ENCODE data around the gene CHRNA3.

The CHRNA3 gene

DNA sequence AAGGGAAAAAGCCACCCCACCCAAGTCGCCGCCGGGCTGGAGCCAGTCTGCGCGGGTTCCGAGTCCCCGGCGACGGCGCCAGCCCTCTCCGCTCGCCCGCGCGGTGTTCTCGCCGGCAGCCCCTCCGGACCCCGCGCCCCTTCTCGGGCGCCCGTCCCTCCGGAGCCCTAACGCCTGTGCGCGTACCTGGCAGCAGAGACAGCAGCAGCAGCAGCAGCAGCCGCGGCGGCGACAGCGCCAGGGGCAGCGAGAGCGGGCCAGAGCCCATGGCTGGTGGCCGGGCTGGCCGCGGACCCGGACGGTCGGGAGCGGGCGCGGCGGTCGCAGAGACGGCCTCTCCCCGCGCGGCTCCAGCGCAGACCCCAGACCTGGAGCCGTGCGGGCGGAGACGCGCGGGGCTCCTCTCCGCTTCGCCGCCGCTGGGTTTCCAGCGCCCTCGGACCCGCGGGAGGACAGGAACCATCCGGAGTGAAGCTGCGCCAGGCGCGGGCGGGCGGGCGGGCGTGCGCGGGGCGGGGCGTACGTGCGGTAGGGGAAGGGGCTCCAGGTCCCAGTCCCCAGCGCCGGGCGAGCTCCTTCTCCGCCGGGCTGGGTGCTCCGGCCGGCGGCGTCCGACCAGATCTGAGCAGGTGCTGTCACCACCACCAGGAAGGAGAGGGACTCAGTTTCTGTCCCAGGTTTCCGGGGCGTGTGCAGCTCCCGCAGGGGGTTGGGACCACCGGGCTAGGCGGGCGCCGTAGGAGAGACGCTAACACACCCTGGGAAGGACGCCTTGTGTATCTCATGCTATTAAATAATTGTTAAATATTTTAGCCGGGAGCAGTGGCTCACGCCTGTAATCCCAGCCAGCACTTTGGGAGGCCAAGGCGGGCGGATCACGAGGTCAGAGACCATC lies at the start of gene CHRNA3:
Gene CHRNA3, minus strand, starts transcription at position 470 of the 895 bp plus-strand sequence. Its CDS starts 202 bp downstream, at position 268.
- DNase-seq (ENCODE audit: low read depth): no peak

DNA sequence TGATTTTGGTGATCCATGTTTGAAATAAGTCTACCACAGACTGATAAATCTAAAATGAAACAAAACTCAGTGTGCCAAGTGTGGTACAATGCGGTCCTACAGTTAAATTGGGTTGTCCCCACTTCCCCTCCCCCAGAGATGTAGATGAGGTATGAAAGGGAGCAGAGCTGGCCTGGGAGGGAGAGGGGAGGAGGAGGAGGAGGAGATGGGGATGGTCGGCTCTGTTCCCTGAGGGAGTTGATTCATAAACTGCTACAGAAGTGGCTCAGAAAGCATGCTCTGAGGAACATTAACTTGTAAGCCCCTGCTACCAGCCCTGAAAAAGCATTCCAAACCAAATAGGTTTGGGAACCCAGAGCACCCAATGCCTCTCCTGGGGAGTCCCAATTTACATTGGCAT lies 48.2 kb upstream of the CHRNA3 start:
- no peak for DNase-seq (ENCODE audit: low read depth)

DNA sequence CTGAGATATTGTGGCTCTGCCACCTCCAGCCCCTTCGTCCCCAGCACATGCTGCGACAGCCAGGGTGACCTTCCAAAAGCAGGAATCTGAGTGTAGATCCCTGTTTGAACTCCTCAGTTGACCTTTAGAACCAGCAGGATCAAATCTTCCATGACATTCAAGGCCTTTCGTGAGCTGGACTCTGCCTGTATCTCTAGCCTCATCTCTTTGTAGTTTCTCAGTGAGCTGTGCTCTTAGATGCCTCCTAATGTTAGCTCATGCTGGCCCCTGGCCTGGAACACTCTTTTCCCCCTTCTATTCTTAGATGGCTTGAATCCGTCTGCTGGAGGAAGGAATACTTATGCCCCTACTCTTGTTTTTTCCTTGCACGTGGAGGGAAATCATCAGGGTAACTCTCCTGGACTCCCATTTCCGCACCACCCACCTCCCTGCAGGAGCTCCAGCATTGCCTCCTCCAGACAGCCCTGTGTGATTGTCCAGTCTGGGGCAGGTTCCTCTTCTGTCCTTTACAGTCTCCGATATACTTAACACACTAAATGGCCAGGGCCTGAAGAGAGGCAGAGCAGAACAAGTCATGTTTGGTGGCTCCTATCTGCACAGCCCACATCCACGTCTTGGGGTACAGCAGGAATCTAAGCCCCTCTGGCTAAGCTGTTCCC lies 46.9 kb upstream of the CHRNA3 start:
- no peak for DNase-seq (ENCODE audit: low read depth)

DNA sequence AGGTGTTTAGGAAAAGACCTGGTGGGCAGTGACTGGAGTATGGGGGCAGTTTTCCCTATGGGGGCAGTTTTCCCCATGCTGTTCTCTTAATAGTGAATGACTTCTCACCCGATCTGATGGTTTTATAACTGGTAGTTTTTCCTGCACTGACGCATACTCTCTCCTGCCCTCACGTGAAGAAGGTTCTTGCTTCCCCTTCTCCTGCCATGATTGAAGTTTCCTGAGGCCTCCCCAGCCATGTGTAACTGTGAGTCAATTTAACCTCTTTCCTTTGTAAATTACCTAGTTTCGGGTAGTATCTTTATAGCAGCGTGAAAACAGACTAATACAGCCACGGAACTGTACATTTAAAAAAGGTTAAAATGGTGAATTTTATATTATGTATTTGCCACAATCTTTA lies 45.2 kb upstream of the CHRNA3 start:
- no peak for DNase-seq (ENCODE audit: low read depth)

DNA sequence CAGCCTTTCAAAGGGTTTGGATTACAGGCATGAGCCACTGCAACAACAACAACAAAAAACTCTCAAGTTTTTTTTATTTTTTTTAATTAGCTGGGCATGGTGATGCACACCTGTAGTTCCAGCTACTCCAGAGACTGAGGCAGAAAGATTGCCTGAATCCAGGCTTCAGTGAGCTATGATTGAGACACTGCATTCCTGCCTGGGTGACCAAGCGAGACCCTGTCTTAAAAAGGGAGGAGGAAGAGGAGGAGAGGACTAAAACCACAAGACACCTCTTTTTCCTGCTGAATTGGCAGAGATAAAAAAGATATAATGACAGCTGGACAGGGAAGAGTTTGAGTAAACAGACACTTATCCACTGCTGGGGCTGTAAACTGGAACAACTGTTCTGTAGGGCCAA lies 42.9 kb upstream of the CHRNA3 start:
- DNase-seq (ENCODE audit: low read depth): no peak

DNA sequence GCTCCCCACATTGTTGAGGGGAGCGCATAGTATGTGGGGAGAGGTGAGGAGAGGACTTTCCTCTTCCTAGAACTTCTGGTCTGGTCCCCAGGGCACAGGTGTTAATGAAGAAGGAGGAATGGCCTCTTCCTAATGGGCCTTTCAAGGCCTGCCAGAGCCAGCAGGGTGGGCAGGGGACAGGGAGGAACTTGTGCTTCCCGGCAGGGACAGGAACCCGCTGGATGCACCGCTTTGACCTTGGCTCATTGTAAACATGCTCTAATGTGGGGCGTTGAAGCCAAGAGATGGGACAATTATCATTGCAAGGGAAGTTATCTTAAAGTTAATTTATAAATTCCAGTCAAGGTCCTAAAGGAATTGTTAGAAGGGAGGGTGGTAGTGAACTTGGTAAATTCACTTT lies 41.2 kb upstream of the CHRNA3 start:
- DNase-seq (ENCODE audit: low read depth): no peak

DNA sequence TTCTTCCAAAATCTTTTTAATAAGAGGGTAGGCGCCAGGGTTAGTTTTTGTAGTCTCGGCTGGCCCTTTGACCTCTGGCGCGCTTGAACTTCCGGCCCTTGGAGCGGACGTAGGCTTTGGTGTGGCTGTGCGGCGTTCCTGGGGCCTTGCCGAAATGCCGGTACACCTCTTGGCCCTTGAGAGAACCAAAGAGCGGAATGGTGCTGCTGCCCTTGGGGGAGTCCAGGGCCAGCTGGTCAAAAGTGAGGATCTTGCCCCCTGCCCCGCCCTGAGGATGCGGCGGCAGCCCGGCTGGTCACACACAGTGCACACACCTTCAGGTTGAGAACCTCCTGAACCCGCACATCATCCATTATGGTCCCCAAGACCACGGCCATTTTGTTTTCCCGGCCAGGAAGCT lies 40.2 kb upstream of the CHRNA3 start:
- DNase-seq (ENCODE audit: low read depth): no peak

DNA sequence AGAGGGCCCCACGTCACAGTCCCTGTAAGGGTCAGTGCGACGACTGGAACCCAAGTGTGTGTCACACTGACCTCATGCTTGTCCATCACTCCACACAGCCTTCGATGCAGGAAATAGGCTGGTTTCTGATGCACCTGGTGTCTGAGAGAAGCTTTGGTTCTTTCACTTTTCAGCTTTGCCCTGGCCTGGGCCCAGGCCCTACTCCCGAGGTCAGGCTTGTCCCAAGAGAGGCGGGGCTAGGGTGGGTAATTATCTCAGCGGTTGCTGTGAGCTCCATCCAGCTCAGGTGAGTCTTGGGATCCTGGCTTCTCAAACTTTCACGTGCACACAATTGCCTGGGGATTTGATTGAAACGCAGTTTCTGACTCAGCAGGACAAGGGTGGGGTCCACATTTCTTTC lies 39.8 kb upstream of the CHRNA3 start:
- no peak for DNase-seq (ENCODE audit: low read depth)

DNA sequence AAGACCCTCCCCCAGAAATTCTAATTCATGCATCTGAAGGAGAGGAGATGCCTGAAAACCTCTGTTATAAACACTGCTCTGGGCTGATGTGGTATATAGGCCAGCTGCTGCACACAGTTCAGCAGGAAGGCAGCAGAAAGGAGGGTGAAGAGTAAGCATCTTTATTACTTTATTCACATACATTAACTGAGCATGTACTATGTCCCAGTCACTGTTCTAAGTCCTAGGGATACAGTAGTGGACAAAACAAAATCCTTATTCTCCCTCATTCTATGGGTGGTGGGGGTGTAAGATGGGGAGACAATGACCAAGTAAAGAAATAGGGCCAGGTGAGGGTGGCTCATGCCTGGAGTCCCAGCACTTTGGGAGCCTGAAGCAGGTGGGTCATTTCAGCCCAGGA lies 38.0 kb upstream of the CHRNA3 start:
- DNase-seq (ENCODE audit: low read depth): no peak

DNA sequence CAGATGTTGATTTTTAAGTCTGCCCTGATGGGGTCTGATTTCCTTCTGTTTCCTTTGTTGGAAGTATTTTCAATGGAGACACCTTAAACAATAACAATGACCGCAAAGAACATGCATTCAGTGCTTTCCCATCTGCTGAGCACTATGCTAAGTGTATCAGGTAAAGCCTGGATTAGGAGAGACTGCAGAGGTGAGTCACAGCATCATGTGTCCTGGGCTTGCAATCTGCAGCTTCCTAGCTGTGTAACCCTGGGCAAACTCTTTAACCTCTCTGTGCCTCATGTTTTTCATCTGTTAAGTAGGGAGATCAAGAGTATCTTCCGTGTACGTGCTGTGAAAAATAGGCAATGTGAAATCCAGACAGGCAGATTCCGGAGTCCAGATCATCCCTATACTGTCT lies 33.5 kb upstream of the CHRNA3 start:
- DNase-seq (ENCODE audit: low read depth): no peak

DNA sequence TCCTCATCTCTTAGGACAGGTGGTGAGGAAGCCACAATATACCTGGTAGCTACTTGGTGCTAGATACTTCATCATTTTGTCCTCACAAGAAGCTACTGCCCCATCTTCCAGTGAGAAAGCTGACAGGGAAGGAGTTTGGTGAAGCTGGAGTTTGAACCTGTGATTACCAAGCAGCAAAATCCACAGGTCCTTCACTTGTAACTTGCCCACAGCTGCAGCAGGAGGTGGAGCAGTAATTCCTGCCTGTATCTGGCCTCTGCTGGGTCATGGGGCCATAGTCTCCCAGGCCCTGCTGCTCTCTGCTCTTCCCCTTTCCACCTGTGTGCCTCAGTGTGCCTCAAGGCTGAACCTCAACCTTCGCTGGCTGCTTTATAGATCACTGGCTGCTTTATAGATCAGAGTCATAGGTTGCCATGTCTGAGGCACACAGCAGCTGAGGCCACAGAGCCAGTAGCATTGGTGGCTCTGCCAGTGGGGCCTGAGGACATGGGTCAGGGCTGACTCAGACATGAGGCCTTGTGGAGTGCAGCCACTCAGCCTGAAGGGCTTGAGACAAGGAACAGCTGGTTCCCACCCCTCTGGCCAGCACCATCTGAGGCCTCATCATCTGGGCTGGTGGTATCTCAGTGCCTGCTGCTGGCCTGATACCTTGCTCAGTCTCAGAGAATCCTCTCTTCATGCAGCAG lies 31.3 kb upstream of the CHRNA3 start:
- no peak for DNase-seq (ENCODE audit: low read depth)

DNA sequence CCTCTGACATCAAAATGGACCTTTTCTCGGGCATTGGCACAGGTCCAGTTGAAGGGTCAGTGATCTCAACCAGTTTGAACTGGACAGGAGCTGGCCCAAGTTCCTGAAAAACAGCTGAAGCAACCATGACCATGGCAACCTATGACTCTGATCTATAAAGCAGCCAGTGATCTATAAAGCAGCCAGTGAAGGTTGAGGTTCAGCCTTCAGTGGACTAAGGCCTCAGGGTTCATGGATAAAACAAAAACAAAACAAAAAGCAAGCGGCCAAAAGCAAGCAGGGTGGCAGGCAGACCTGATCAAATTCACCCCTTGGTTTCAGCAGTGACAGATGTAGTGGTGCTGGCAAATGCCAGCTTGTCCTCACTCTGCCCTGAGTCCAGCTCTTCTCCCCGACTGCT lies 30.2 kb upstream of the CHRNA3 start:
- no peak for DNase-seq (ENCODE audit: low read depth)

DNA sequence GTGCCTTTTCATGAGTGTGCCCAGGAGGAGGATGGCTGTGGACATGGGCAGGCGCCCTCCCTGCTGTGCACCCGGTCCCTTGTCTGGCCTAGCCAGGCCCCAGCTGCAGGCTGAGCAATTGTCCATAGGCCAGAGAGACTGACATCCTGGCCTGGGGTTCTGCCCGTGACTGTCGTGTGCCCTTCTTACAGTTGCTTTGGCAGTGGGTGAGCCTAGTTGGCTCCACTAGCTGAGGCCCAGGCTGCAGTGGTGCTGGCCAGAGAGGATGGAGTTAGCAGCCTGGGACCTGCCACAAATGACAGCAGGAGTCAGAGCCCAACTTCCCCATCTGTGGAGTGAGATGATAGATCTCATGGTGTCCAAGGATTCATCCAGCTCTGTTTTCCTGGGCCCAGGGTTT lies 29.2 kb upstream of the CHRNA3 start:
- no peak for DNase-seq (ENCODE audit: low read depth)

DNA sequence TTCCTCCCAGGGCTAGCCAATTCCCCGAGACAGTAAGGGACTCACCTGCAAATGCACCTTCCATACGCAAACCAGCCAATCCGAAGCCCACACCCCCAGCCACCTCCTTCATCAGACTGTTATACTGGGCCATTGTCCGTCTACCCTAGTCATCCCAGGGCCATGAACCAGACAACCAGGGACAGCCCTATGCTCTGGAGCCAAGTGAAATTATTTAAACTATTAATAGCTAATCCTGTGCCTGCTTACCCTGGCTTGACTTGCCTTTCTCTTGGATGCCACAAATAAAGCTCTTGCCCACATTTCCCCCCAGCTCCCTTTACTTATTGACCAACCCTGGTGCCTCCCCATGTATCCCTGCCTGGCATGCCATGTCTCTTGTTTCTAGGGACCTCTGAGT lies 24.2 kb upstream of the CHRNA3 start:
- no peak for DNase-seq (ENCODE audit: low read depth)

DNA sequence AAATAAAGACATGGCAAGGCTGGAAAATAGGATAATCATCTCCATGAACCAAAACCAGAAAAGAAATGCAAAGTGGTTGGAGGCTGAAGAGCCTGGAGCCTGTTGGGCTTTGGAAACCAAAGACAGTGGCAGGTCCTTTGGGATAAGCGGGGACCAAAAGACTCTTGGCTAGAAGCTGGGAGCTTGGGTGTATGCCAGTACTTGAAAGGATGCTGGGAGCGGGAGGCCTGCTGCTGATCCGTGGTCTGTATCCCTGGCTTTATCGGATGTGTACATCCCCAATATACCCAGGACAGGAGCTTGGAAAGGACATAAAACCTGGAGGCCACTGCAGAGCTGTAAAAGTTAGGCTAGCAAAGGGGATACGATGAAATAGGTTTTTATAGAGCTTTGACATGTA lies 21.5 kb upstream of the CHRNA3 start:
- no peak for DNase-seq (ENCODE audit: low read depth)

DNA sequence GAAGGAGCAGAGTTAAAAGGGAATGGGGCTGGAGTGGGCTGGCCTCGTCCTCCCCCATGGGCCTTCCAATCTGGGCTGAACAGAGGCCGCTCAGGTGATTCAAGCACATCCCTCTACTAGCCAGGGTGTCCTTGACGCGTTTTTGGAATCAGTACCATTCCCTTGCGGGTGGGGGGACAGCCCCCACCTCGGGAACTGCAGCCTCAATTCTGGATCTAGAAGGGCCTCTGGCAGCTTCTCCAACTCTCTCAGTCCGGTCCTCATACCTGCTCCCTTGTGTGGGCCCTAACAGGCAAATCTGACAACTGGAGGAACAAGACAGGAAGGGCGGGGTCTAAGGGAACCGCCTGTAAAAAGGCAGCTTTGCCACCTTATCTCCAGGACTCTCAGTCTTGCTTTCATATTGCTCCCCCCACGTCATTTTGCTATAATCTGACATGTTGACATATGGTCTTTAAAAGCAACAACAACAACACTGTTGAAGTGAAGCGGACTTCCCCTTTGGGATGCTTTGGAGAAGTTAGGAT lies 21.0 kb upstream of the CHRNA3 start:
- DNase-seq (ENCODE audit: low read depth): no peak

DNA sequence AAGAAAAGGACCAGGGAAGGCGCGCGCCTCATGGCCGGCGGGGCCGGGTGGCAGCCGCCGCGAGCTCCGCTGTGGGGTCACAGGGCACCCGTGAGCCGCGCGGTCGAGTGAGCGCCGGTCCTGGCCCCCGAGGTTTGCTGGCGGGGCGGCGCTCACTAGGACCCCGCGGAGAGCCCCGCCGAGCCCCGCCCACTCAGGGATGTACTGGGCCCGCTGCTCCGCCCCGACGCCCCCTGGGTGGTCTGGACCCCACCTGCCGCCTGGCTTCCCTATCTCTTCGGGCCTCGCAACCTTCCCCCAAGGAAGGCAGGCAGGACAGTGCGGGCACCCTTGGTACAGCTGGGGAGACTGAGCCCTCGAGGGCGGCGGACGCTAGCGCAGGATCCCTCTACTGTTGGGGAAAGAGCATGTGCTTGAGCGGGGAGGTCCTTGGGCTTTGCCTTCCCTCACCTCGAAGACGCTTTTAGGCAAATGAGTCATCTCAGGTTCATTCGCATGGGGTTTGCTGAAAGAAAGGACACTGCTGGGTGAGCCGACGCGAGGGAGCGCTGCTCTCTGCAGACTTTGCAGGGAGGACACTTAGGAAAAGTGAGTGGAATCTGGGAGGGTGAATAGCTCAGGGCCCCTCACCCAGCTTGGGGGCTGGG lies 20.4 kb upstream of the CHRNA3 start, which contains the start of gene CHRNB4:
Gene CHRNB4, minus strand, starts transcription at position 109 of the 647 bp plus-strand sequence. Its CDS starts 77 bp downstream, at position 32.
- no peak for DNase-seq (ENCODE audit: low read depth)

DNA sequence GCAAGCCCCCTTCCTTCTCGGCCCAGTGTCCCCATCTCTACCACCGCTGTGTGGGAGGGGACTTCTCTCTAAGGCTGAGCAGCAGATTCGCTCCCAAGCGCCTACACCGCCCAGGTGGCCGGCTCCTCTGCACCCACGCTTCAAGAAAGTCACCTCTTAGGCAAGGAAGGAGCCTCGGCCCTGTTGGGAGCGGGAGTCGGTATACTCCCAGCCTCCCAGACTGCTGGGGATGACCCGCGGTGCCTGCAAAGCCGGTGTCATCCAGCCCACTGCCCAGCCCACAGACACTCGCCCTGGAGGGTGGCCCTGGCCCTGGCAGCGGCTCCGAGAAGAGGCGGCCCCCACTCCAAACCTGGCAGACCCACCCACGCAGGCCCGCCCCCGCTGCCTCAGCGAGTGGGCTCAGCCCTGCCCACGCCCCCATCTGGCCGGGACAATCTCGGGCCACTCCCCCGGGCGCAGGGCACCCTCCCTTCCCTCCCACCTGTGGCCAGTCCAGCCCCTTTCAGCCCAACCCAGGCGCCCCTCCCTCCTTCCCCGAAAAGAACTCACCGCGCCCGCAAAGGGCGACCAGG lies 19.8 kb upstream of the CHRNA3 start:
- DNase-seq (ENCODE audit: low read depth): no peak

DNA sequence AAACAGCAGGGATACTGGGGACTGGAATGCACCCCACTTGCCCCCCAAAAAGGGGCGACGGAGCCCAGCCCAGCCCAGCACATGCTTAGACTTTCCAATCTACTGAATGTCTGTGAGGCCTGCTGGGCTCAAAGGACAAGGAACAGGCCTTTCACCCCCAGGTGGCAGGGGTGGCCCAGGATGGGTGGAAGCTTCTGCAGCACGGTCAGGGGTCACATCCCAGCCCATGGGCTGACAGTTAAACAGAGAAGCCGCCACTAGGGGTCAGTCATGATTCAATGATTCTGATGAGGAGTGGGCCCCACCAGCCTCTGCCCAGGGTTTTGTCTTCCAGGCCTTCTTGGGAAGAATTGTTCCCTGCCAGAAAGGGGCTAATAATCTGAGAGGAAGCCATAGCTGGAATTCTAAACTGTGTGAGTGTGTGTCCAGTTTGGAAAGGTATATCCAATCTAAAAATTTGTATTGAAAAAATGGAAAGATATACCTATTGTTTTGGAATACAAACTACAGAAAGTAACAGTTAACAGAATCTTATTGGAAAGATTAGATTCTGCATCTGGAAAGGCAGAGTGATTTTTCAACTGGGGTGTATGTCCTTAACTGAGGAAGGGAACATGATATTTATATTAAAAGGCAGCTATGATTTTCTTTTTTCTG lies 18.0 kb upstream of the CHRNA3 start:
- DNase-seq (ENCODE audit: low read depth): no peak

DNA sequence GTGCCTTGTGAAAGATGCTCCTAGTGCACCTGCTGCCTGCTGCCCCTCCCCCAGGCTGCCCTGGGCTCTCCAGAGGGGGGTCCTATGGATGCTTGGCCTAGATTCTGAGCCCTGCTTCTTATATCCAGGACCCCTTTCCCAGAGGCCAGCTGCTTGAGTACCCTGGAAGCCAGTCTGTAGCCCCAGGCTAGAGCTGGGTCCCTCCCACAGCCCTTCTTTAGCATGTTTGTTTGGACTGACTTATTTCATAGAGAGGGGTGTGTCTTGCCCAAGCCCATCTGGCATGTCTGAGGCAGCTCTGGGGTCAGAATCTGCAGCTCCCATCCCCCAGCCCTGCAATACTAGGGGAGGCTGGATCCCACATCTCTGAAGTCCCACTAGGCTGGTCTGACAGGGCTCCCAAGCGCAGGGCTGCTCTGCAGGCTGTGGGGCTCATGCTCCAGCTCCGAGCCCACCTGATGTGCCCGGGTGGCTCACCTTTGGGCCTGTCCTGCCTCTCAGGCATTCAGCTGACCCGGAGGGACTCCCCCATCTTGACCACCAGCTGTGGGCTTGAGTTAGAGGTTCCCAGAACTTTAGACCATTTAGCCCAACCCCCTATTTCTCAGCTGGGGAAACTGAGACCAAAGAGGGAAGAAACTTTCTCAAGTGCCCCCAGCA lies 17.1 kb upstream of the CHRNA3 start:
- DNase-seq (ENCODE audit: low read depth): no peak

Data from activated T-helper 1 cell treated with Interleukin-2 at 50 U/mL for 16 hours (primary cell).